ENCODE data around the gene CENPU. TPM values are rescaled to one million over a fixed set of nuclear protein-coding genes. Genes with fewer than 3 reads are reported as not detected.

The CENPU gene
- total RNA-seq, 1 donor from 2014 or later = 7.1 TPM

DNA sequence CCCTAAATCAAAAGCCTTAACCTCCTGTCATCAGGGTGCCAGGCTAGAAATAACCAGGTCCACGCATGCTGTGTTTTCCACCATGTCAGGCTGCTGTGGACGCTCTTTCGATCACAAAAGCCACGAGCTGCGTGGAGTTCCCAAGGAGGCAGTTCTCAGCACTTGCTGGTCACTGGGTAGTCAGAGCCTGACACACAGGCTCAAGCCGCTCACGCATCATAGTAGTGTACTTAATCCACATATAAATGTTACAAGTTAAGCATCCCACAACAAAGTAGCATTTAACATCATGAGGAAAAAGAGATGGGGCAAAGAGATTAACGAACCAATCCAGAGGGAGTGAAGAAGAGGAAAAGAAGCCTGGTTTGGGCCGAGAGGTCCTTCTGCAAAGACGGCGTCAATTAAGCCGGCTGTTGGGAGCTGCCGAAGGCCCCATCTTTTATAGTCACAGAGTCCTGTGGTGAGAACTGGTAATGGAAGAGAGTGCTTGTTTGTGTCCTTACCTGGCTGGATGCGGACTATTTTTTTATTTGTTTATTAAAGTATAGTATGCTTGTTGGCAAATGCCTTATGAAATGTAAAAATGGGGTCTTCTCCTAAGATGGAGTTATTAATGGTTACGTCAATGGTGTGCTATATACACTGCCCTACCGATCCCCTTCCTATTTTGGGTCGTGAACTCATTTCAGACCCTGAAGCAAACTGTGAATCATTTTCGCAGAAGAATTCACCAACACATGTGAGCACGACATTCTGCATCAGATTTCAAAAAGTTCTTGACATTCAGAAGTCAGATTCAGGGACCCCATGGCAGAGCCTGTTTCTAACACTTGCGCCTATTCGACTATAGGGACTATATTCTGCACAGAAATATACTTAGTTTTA is 83.7 kb downstream of the CENPU start:
- H3K27ac Mint-ChIP-seq = peak overlapping the region; percentile 89
- CTCF ChIA-PET = interaction anchor here (1.4 to 2.3 kb wide), 2 partner anchors 83 to 386 kb away, joined by 4 to 13 read pairs; partner anchors contain the start of gene CENPU
- no peaks in the 10 kb centered on the region for H3K9me3 Mint-ChIP-seq
- POLR2A ChIA-PET = interaction anchor here (0.5 to 3.2 kb wide), 37 partner anchors 9 to 1243 kb away, joined by 3 to 26 read pairs (median 4); partner anchors contain the start of genes CENPU and IRF2
- no peaks in the 10 kb centered on the region for H3K27me3 Mint-ChIP-seq
- no peak for ATAC-seq (ENCODE audit: low read depth)
- peak overlapping the region; percentile 94 for H3K4me3 Mint-ChIP-seq
- peaks cover 21% of the 10 kb centered on the region for H3K36me3 Mint-ChIP-seq (ENCODE audit: low read depth)
- no peak for DNase-seq
- intact Hi-C loops (cut with micrococcal nuclease) = loop anchor here (1.0 to 10.0 kb wide), 17 partner anchors 84 to 1208 kb away; partner anchors contain the start of genes ACSL1, ANKRD37, CCDC110 and CDKN2AIP
- peaks cover 40% of the 10 kb centered on the region for H3K4me1 Mint-ChIP-seq
- TF ChIP-seq, protein P1, sequence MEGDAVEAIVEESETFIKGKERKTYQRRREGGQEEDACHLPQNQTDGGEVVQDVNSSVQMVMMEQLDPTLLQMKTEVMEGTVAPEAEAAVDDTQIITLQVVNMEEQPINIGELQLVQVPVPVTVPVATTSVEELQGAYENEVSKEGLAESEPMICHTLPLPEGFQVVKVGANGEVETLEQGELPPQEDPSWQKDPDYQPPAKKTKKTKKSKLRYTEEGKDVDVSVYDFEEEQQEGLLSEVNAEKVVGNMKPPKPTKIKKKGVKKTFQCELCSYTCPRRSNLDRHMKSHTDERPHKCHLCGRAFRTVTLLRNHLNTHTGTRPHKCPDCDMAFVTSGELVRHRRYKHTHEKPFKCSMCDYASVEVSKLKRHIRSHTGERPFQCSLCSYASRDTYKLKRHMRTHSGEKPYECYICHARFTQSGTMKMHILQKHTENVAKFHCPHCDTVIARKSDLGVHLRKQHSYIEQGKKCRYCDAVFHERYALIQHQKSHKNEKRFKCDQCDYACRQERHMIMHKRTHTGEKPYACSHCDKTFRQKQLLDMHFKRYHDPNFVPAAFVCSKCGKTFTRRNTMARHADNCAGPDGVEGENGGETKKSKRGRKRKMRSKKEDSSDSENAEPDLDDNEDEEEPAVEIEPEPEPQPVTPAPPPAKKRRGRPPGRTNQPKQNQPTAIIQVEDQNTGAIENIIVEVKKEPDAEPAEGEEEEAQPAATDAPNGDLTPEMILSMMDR (IDR thresholded peaks at IDR 0.05) = no peak

- ChIA-PET CTCF (interaction anchor here (1.0 to 2.3 kb wide), 3 partner anchors 84 to 385 kb away, joined by 3 to 13 read pairs (median 4); partner anchors contain the start of gene CENPU), POLR2A (interaction anchor here (0.6 to 3.2 kb wide), 43 partner anchors 10 to 1731 kb away, joined by 3 to 26 read pairs (median 4); partner anchors contain the start of genes CENPU and IRF2)
- no peaks in the 10 kb centered on the region for H3K27me3 Mint-ChIP-seq
- H3K36me3 Mint-ChIP-seq (ENCODE audit: low read depth) = peaks cover 26% of the 10 kb centered on the region
- TF ChIP-seq, protein P1 (IDR thresholded peaks at IDR 0.05) = no peak
- H3K4me1 Mint-ChIP-seq = peaks cover 43% of the 10 kb centered on the region
- no peaks in the 10 kb centered on the region for H3K9me3 Mint-ChIP-seq
- DNase-seq = peak; percentile 98
- H3K4me3 Mint-ChIP-seq = peak within 1 kb of the TSS; percentile 94
- ATAC-seq (ENCODE audit: low read depth) = peak; percentile 92
- intact Hi-C loops (cut with micrococcal nuclease) = loop anchor here (1.0 to 10.0 kb wide), 17 partner anchors 85 to 1207 kb away; partner anchors contain the start of genes ACSL1, ANKRD37, CCDC110 and CDKN2AIP
- peak within 1 kb of the TSS; percentile 89 for H3K27ac Mint-ChIP-seq
Measured at GRCh38 chr4:184649026-184649970, 84.6 kb downstream of the CENPU start, which contains the start of the genes CASP3 and PRIMPOL. Gene CASP3 (minus strand): TSS chr4:184649447. CDS start chr4:184638453, 10,994 bp downstream. Gene PRIMPOL (plus strand): TSS chr4:184649738. CDS start chr4:184657141, 7,403 bp downstream.

DNA sequence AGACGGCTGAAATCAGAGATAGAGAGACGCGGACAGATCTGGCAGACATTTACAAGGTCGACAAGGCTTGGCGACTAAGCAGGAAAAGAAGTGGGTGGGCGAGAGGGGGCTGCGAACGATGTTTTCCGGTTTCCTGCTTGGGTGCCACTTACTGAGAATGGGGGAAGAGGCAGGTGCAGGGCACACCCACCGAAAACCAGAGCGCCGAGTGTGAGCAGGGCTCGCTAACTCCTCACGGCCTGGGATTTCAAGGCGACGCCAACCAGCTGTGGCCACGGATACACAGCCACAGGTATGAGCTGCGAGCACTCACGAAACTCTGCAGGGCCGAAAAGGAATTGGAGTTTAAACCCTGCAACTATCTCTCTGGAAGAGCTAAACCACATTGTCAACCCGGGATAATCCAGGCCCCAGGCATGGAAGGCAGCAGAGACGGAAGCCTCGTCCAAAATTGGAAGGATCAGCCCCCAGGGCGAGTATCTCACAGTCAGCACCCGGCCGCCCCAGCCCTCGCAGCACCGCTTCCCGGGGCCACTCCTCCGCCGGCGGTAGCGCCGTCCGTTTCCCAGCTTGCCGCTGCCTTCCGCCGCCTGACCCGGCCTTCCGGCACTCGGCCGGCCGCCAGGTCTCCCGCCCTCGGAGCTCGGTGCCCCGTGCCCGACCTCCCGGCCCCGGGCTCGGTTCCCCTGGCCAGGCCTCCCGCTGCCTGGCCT is 85.4 kb downstream of the CENPU start:
- peaks cover 47% of the 10 kb centered on the region for H3K4me1 Mint-ChIP-seq
- TF ChIP-seq, protein P1 (IDR thresholded peaks at IDR 0.05) = no peak
- peaks cover 30% of the 10 kb centered on the region for H3K36me3 Mint-ChIP-seq (ENCODE audit: low read depth)
- H3K27me3 Mint-ChIP-seq = no peaks in the 10 kb centered on the region
- ChIA-PET POLR2A (interaction anchor here (0.5 to 3.2 kb wide), 17 partner anchors 67 to 1730 kb away, joined by 3 to 26 read pairs (median 4); partner anchors contain the start of genes CENPU and IRF2), CTCF (interaction anchor here (1.0 to 2.3 kb wide), 3 partner anchors 85 to 384 kb away, joined by 3 to 13 read pairs (median 4); partner anchors contain the start of gene CENPU)
- H3K27ac Mint-ChIP-seq = peak overlapping the region; percentile 88
- ATAC-seq (ENCODE audit: low read depth) (peak; percentile 1), DNase-seq (peak; percentile 37)
- intact Hi-C loops (cut with micrococcal nuclease) = loop anchor here (1.0 to 10.0 kb wide), 17 partner anchors 86 to 1206 kb away; partner anchors contain the start of genes ACSL1, ANKRD37, CCDC110 and CDKN2AIP
- peak overlapping the region; percentile 93 for H3K4me3 Mint-ChIP-seq
- no peaks in the 10 kb centered on the region for H3K9me3 Mint-ChIP-seq

DNA sequence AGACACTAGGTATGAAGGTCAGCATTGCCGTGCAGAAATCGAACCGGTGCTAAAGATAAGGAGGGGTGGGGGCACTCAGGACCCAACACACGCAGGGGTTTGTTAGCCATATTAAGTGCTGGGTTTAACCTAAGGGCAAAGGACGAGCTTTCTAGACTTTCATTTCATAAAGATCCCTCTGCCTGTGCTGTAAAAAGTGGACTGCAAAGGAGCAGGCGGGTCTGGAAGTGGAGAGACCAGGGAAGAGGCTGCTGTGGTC is 85.9 kb downstream of the CENPU start:
- Mint-ChIP-seq H3K4me1 (peaks cover 47% of the 10 kb centered on the region), H3K27ac (peak overlapping the region; percentile 88), H3K9me3 (no peaks in the 10 kb centered on the region), H3K4me3 (peak overlapping the region; percentile 93), H3K27me3 (no peaks in the 10 kb centered on the region), H3K36me3 (ENCODE audit: low read depth) (peaks cover 30% of the 10 kb centered on the region)
- DNase-seq (no peak), ATAC-seq (ENCODE audit: low read depth) (no peak)
- TF ChIP-seq, protein P1 (IDR thresholded peaks at IDR 0.05) = no peak
- CTCF ChIA-PET = interaction anchor here (2.3 kb wide), 1 partner anchor 384 kb away, joined by 13 read pairs; no protein-coding TSS in a partner anchor
- intact Hi-C loops (cut with micrococcal nuclease) = loop anchor here (2.0 to 10.0 kb wide), 10 partner anchors 177 to 1206 kb away; partner anchors contain the start of genes ACSL1, ANKRD37, CDKN2AIP and RWDD4
- POLR2A ChIA-PET = interaction anchor here (0.5 to 3.2 kb wide), 10 partner anchors 68 to 383 kb away, joined by 3 to 26 read pairs (median 10); partner anchors contain the start of gene CENPU
